ENCODE results near the gene TOGARAM2. TPM values are rescaled to one million over a fixed set of nuclear protein-coding genes. Genes with fewer than 3 reads are reported as not detected.
"Not testable (repeated sequence)": the region's sequence is repeated elsewhere in the genome, so short reads cannot be mapped to it uniquely, and the experiment has no call there.

Gene TOGARAM2
- total RNA-seq, 2 donors from 2014 or later, result 0.24 to 0.59 TPM

DNA sequence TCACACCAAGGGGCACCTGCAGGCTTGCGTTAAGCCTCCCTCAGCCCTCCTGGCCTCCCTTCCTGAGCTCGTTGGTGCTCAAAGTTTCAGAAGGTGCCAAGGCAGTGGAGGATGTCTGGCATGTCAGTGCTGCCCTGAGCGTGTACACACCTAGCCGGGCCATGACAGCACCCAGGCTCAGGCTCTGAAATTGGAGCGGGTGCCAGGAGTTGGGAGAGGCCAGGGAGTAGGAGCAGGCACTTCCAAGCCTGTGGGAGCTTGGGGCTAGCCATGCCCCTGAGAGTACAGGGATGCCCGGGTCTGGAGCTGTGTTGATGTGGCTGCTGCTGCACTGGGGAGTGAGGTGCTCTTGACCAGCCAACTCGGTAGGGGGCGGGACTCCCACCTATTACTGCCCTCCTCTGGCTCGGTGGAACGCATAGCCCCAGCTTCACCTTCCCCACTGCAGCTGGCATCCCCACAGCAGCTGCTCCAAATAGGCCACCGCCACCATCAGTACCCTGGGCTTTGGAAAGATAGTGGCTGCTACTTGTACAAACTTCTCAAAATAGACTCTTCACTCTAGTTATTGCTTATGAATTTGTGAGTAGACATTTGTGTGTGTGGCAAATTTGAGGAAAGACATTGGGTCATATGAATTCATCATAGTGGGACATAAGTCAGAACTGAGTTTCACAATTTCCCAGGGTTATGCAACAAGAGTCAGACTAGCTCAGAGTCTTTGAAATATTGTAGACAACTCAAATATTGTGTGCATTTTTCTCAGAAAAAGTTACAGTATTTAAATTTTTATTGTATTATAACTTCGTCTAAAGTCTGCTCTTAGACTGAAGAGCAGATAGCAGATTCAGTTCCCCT is 100.0 kb downstream of the TOGARAM2 start:
- H3K27me3 ChIP-seq, result no peaks in the 10 kb centered on the region
- H3K9ac ChIP-seq (ENCODE audit: low read depth in 2 of 2, low read length in 2 of 2), result no peak overlapping the region
- H3K27ac ChIP-seq, result no peak overlapping the region
- no peaks in the 10 kb centered on the region for H3K36me3 ChIP-seq
- H3K4me3 ChIP-seq, result no peak overlapping the region
- DNase-seq, result no peak
- no peaks in the 10 kb centered on the region for H3K9me3 ChIP-seq
- intact Hi-C loops (cut with DNase I), result no loop called here
- H3K4me1 ChIP-seq, result no peaks in the 10 kb centered on the region
- TF ChIP-seq, protein P1, sequence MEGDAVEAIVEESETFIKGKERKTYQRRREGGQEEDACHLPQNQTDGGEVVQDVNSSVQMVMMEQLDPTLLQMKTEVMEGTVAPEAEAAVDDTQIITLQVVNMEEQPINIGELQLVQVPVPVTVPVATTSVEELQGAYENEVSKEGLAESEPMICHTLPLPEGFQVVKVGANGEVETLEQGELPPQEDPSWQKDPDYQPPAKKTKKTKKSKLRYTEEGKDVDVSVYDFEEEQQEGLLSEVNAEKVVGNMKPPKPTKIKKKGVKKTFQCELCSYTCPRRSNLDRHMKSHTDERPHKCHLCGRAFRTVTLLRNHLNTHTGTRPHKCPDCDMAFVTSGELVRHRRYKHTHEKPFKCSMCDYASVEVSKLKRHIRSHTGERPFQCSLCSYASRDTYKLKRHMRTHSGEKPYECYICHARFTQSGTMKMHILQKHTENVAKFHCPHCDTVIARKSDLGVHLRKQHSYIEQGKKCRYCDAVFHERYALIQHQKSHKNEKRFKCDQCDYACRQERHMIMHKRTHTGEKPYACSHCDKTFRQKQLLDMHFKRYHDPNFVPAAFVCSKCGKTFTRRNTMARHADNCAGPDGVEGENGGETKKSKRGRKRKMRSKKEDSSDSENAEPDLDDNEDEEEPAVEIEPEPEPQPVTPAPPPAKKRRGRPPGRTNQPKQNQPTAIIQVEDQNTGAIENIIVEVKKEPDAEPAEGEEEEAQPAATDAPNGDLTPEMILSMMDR (IDR thresholded peaks at IDR 0.05), result no peak

- TF ChIP-seq, protein P1 (IDR thresholded peaks at IDR 0.05), result no peak
- no peaks in the 10 kb centered on the region for H3K4me1 ChIP-seq
Measured at GRCh38 chr2:29082804-29083495, 101.9 kb downstream of the TOGARAM2 start.

GRCh38 chr2:29084554-29084953 is 103.5 kb downstream of the TOGARAM2 start:
- Histone ChIP-seq H3K27ac (no peak overlapping the region), H3K4me1 (no peaks in the 10 kb centered on the region), H3K4me3 (no peak overlapping the region), H3K27me3 (no peaks in the 10 kb centered on the region), H3K36me3 (no peaks in the 10 kb centered on the region), H3K9ac (ENCODE audit: low read depth in 2 of 2, low read length in 2 of 2) (no peak overlapping the region), H3K9me3 (no peaks in the 10 kb centered on the region)
- TF ChIP-seq, protein P1 (IDR thresholded peaks at IDR 0.05), result no peak
- intact Hi-C loops (cut with DNase I), result no loop called here
- DNase-seq, result no peak

More at GRCh38 chr2:29082804-29083495, 101.9 kb downstream of the TOGARAM2 start:
- Histone ChIP-seq H3K27ac (no peak overlapping the region), H3K36me3 (no peaks in the 10 kb centered on the region), H3K9me3 (no peaks in the 10 kb centered on the region), H3K4me3 (no peak overlapping the region), H3K27me3 (no peaks in the 10 kb centered on the region), H3K9ac (ENCODE audit: low read depth in 2 of 2, low read length in 2 of 2) (no peak overlapping the region)
- intact Hi-C loops (cut with DNase I), result no loop called here
- no peak for DNase-seq

- intact Hi-C loops (cut with DNase I), result not testable (repeated sequence)
Measured at GRCh38 chr2:29090311-29090710, 109.2 kb downstream of the TOGARAM2 start.

GRCh38 chr2:29096969-29097368 is 115.9 kb downstream of the TOGARAM2 start:
- intact Hi-C loops (cut with DNase I), result no loop called here
- no peaks in the 10 kb centered on the region for H3K4me1 ChIP-seq
- H3K9ac ChIP-seq (ENCODE audit: low read depth in 2 of 2, low read length in 2 of 2), result no peak overlapping the region
- no peak overlapping the region for H3K27ac ChIP-seq
- TF ChIP-seq, protein P1 (IDR thresholded peaks at IDR 0.05), result no peak
- no peaks in the 10 kb centered on the region for H3K9me3 ChIP-seq
- no peaks in the 10 kb centered on the region for H3K36me3 ChIP-seq
- no peak for DNase-seq
- no peak overlapping the region for H3K4me3 ChIP-seq
- H3K27me3 ChIP-seq, result no peaks in the 10 kb centered on the region

More at GRCh38 chr2:29090311-29090710, 109.2 kb downstream of the TOGARAM2 start:
- H3K4me1 ChIP-seq; H3K9me3 ChIP-seq; H3K36me3 ChIP-seq; H3K27me3 ChIP-seq; DNase-seq; H3K9ac ChIP-seq (ENCODE audit: low read depth in 2 of 2, low read length in 2 of 2); H3K4me3 ChIP-seq; H3K27ac ChIP-seq: not testable (repeated sequence)

All from colonic mucosa (tissue), 4 donors.